Brain pericyte (primary cell): ENCODE data around the gene REEP3.
A peak's percentile ranks its signal among the peaks of the same experiment; 100 is the strongest.

Experiments used
- DNase-seq: peaks from one replicate; pipeline ENCODE4 v3.0.0-alpha.2; 2012; ENCODE audit warnings: low read depth, low spot score

Gene REEP3

GRCh38 chr10:63505562-63505961 lies 15.6 kb upstream of the REEP3 start:
- DNase-seq, result no peak

DNA sequence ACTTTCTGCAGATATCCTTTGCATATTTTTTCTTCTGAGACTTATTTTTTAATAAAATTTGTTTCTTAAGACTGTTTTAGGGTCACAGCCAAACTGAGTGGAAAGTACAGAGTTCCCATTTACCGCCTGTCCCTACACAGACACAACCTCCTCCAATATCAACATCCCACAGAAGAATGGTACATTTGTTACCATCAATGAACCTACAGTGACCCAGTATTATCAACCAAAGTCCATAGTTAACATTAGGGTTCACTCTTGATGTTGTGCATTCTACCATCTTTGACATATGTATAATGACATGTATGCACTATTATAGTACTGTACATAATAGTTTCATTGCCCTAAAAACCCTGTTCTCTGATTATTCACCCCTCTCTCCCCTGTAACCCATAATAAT lies 14.6 kb upstream of the REEP3 start:
- DNase-seq, result no peak

DNA sequence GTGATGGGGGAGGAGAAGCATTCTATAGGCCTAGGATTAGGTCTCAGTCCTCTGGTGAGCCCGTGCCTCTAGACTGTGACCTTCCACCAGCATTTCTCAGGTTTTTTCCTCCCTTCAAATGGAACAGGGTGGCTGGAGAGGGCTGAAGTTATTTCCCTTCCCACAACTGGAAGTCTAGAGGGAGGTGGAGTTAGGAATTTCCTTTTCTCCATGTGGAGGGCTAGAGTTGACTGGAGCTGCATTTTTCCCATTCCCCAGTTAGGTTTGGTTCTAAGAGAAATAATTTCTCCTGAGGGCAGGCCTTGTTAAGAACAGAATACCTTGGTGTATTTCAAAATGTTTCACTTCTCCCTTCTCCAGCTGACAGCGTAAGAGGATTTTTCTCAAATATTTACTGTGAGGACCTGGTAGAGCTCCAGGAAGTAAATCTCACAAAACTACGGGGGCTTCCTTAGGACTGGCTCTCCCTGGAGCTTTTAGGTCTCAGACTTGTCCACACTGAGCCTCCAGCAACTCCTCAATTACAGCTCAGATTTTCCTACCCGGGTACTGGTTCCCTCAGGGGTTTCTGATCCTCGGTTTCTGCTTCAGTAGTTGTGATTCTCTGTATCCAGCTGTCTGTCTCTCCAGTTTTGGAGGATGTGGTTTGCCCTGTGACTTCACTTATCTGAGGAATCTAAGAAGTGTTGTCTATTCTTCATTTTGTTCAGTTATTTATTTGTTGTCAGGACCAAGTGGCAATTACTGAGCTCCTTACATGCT lies 6.0 kb upstream of the REEP3 start:
- DNase-seq, result no peak

- no peak for DNase-seq
These were observed 5.0 kb upstream of the REEP3 start for GRCh38 chr10:63516207-63516606.

GRCh38 chr10:63518690-63519288 lies 2.4 kb upstream of the REEP3 start:
- no peak for DNase-seq

DNA sequence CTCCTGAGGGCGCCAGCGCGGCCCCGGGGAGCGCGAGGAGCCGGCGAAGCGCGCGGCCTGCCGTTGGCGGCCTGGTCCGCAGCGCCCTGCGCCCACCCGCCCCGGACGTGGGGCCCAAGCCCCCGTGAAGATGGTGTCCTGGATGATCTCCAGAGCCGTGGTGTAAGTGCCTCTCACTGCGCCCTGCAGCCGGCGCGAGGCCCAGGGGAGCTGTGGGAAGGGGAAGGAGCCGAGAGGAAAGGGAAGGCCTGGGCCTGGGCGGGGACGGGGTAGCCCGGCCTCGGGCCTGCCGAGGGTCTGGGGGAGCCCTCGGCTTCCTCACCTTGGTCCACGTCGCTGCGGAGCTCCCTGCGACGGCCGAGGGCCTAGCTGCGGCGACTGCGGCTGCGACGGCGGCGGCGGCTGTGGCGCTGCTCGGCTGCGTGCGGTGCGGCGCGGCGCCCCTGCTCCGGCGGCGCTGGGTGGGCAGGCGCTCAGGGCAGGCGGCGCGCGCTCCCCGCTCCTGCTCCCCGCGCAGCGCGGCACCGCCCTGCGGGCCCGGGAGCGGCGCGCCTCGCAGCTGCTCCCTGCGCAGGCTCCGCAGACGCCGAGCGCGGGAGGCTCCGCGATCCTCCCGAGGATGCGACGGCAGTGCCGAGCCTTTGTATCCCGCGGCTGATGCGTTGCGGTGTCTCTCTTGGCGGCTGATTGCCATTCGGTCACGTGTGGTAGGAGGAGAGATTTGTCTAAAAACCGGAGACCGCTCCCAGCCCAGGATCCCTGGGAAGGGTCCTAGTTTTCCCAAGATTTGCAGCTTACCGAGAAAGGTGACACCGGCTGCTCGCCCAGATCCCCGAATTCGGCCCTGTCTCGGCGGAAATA lies 445 bp downstream of the REEP3 start:
- peak; percentile 33 for DNase-seq

DNA sequence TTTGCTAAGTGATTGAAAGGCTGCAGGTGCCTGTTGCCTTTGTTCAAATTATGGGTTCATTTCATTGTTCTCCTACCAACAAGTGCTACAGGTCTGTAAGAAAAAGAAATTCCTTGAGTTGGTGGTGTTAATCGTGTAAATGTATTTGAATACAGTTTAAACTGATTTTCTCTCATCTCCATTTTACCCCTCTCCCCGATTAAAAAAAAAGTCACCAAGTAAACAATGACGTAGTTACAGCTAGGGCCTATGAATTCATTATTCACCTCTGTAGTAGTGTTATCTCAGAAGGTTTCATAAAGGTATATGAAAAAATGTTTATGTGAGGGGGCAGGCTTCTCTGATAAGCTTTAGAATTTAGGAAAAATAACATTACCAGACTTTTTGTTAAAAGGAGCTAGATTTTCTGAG lies 1.1 kb downstream of the REEP3 start:
- DNase-seq, result no peak

GRCh38 chr10:63522995-63523394 lies 1.8 kb downstream of the REEP3 start:
- no peak for DNase-seq

DNA sequence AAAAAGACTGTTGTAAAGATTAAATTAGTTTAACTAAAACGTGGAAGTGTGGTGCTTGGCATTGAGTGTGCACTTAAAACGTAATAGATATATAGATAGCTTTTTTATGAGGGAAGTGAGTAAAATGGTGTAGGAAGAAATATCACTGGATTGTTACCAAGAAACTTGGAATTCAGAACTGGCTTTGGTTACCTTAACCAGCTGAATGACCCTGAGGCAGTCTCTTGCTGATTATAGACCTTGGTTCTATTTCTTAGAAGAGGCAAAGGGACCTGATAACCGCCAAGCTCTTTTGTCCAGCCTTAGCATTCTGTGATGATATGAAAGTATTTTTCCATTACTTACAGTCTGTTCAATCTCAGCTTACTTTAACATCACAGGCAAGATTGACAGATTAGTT lies 3.8 kb downstream of the REEP3 start:
- DNase-seq, result no peak

- no peak for DNase-seq
These were observed 6.2 kb downstream of the REEP3 start for GRCh38 chr10:63527401-63527800.

- DNase-seq, result no peak
These were observed 7.0 kb downstream of the REEP3 start for GRCh38 chr10:63528084-63528744.

- DNase-seq, result no peak
These were observed 9.2 kb downstream of the REEP3 start for GRCh38 chr10:63530409-63530808.

DNA sequence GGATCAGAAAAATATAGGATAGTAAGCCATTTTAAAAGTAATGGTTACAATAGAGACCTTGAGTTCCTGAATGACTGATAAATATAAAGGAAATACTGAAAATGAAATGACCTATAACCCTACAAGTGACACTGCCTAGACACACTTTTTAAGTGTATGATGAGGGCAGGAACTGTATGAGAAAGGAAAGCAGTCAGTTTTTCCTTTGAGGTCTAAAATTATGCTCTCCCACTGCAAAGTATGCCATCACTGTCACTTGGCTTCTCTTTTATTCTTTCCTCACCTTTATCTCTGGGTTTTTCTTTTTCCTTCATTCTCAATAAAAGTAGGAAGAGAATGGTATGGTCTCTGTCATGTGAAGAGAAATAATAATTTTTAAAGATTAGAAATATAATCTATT lies 13.5 kb downstream of the REEP3 start:
- DNase-seq, result no peak

GRCh38 chr10:63536698-63537097 lies 15.5 kb downstream of the REEP3 start:
- no peak for DNase-seq

DNA sequence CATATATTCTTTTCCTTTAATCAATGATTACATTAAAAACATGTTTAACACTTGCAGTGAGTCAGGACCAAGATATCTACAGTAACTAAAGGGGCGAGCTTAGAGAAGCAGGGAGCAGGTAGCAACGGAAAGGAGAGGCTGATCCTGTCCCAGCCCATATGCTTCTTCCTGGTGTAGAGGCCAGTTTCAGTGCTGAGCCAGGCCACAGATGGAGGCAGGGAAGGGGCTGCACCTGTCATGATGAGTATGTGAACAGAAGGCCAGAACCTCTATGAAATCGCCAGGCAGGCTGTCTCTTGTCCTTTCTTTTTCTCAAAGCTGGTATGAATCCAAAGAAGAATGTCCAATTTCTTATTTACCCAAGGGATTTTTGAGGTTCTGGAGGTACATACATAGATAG lies 16.3 kb downstream of the REEP3 start:
- DNase-seq, result no peak

DNA sequence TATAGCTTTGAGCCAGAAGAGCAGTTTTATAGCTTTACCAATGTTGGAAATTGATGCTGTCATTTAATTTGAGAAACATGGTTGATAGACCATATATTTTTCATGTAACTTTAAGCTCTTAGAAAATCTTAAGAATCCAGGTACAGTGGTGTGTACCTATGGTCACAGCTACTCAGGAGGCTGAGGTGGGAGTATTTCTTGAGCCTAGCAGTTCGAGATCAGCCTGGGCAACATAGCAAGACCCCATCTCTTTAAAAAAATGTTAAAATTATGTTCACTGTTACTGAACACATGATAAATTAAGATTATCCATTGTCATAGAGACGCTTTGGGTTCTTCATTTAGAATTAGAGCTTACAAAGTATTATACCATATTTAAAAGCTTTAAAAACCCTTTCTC lies 18.2 kb downstream of the REEP3 start:
- DNase-seq, result no peak

GRCh38 chr10:63539994-63540393 lies 18.8 kb downstream of the REEP3 start:
- no peak for DNase-seq

DNA sequence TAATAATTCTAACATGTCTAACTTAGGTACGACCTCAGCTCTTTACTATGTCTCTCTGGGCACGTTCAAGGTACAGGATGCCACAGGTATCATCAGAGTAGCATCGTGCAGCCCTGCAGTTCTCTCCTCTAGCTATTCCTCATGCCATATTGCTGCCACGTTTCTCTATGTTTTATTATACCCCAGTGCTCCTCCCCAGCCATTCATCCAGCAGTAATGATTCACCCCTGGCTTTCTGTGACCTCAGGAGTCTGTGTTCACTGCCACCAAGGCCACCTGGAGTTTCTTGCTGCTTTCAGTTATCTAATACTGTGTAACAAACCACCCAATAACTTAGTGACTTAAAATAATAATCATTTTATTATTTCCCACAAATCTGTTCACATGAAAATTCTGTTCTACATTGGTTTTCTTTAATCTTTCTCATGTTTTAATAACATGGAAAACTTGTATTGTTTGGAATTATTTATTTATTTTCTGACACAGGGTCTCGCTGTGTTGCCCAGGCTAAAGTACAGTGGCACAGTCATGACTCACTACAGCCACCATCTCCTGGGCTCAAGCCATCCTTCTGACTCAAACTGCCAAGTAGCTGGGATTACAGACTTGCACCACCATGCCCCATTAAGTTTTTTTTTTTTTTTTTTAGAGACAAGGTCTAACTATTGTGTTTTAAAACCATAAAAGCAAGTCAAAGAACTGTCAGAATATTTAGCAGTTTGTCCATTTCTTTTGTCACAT lies 21.8 kb downstream of the REEP3 start:
- DNase-seq, result no peak

DNA sequence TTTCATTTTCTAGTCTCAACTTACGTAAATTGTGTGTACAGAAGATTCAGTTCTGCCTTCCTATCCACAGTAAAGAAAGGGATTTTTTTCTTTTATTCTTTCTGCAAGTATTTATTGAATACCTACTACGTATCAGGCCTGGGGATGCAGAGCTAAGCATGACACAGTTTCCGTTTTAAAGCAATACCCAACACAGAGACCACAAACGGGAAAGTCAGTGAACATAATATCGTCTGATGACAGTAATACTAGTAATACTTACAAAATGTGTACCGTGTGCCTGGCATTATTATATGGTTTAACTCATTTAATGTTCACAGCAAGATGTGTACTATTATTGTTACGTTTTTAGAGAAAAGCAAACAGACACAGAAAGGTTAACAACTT lies 22.4 kb downstream of the REEP3 start:
- no peak for DNase-seq

DNA sequence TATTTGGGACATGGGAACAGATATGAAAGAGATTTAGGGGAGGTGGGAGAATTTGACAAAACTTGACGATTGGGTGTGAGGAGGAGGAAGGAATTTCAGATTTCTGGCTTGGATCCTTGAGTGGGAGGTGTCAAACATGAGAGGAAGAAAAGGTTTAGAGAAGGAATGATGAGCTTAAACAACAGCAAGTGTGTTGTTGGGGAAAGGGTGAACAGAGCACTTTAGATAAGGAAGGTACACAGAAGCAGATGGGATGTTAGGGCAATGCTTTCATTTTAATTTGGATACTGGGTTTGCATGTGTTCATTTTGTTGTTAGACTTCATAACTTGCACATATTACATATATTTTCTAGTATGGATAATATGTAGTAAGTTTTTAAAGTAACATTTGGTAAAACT lies 23.2 kb downstream of the REEP3 start:
- DNase-seq, result no peak

DNA sequence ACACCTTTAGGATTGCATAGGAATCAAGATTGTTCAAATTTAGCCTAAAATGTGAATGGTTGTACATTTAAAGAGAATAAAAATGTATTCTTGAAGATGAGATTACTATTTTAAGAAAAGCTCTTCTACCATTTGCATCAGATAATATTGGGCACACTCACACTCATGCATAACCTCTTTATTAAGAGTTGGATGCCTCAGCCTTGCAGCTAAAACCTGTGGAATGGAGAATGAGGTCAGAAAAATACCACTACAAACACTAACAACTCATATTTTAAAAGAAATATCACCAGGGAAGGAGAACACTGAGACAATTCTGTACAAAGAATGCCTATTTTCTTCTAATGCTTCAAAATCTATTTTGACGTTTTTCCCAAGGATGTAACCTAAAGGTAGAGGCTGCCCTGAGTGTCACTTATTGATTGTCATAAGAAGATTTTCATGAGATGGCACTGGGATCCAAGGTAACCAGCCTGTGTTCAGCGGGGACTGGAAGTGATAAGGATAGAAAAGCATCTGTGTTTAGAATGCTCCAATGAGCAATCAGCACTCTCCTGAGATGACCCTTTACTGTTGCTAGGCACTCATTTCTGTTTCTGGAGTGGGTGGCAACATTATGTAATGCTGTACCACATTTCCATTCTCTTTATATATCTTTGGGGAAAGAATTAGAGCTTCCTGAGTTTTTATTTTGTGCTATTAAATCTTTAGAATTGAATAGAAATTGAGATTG lies 26.6 kb downstream of the REEP3 start:
- no peak for DNase-seq
